GM19193 (cell line): Measurements from ENCODE around the gene INVS.

Experiments used
- POLR2A ChIP-seq: IDR thresholded peaks from 4 replicates; pipeline ENCODE4 v1.6.1; 2011; ENCODE audit not compliant: insufficient read depth, insufficient read length; ENCODE audit errors: extremely low read depth

Gene INVS

GRCh38 chr9:100098887-100099721, at the start of gene INVS, which contains the start of gene ERP44:
INVS (plus strand) TSS chr9:100099243; CDS start chr9:100104522, 5,279 bp downstream.
ERP44 (minus strand) TSS chr9:100099000; CDS start chr9:100098840, 160 bp downstream.
- peak; percentile 89 for TF ChIP-seq POLR2A

GRCh38 chr9:100049551-100049950, 49.5 kb upstream of the INVS start:
- TF ChIP-seq POLR2A = no peak

GRCh38 chr9:100052375-100052774, 46.7 kb upstream of the INVS start:
- no peak for TF ChIP-seq POLR2A

GRCh38 chr9:100056561-100056960, 42.5 kb upstream of the INVS start:
- no peak for TF ChIP-seq POLR2A

GRCh38 chr9:100057624-100058023, 41.4 kb upstream of the INVS start:
- no peak for TF ChIP-seq POLR2A

GRCh38 chr9:100058699-100059579, 40.1 kb upstream of the INVS start:
- no peak for TF ChIP-seq POLR2A

- TF ChIP-seq POLR2A = no peak
Measured at GRCh38 chr9:100063185-100063584, 35.9 kb upstream of the INVS start.

- no peak for TF ChIP-seq POLR2A
Measured at GRCh38 chr9:100064872-100065581, 34.0 kb upstream of the INVS start.

- no peak for TF ChIP-seq POLR2A
Measured at GRCh38 chr9:100066539-100066938, 32.5 kb upstream of the INVS start.

- no peak for TF ChIP-seq POLR2A
Measured at GRCh38 chr9:100070104-100071041, 28.7 kb upstream of the INVS start.

GRCh38 chr9:100071271-100071670, 27.8 kb upstream of the INVS start:
- TF ChIP-seq POLR2A = no peak

GRCh38 chr9:100072805-100073204, 26.2 kb upstream of the INVS start:
- TF ChIP-seq POLR2A = no peak

- TF ChIP-seq POLR2A = no peak
Measured at GRCh38 chr9:100074093-100074492, 24.9 kb upstream of the INVS start.

GRCh38 chr9:100074989-100075388, 24.1 kb upstream of the INVS start:
- TF ChIP-seq POLR2A = no peak

GRCh38 chr9:100082782-100083181, 16.3 kb upstream of the INVS start:
- no peak for TF ChIP-seq POLR2A
